Gastroesophageal sphincter (tissue), 3 donors: Measurements from ENCODE around the gene TMEM121B.

Experiments
- CTCF ChIP-seq, 4 experiments: fragments of 200-600 bp in 2 of 4; fragments of 450-650 bp in 2 of 4; sonication (generic) in 1 of 4; IDR thresholded peaks; one replicate each; pipeline ENCODE4 v1.5.1; 2017 to 2019; ENCODE audit warnings: antibody characterized with exemption in 4 of 4, mild to moderate bottlenecking in 2 of 4, moderate library complexity in 2 of 4
- POLR2A ChIP-seq, 2 donors: fragments of 450-650 bp; IDR thresholded peaks; one replicate each; pipeline ENCODE4 v1.6.1; 2017; ENCODE audit warnings: antibody characterized with exemption in 2 of 2, mild to moderate bottlenecking in 2 of 2, moderate library complexity in 1 of 2
- POLR2AphosphoS5 ChIP-seq: sonication (generic); formaldehyde crosslinking; IDR thresholded peaks from one replicate; pipeline ENCODE4 v1.6.1; 2017; ENCODE audit warnings: antibody characterized with exemption

- TF ChIP-seq CTCF (IDR thresholded peaks at IDR 0.05) = no peak
- TF ChIP-seq POLR2AphosphoS5 = no peak
- TF ChIP-seq POLR2A (IDR thresholded peaks at IDR 0.05) = no peak
Measured at GRCh38 chr22:17109976-17110375, 11.2 kb downstream of the TMEM121B start.
